ENCODE measurements around the gene PERCC1.

DNA sequence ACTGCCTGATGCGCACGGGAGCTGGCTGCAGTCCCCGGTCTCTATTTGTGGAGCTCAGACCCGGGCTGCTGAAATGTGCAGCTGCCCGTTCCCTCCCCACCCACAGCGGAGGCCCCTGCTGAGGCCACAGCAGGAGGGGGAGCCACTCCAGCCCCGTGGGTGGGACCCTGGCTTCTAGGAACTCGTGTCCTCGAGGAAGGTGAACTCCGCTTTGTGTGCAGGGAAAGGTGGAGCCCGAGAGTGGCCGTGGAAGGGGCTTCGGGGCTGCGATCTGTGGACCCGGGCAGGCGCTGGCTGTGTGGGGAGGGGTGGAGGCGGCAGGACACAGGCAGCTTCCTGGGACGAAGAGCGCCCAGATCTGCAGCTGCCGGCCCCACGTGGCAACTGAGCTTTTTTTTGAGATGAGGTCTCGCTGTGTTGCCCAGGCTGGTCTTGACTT, 10.5 kb downstream of the PERCC1 start:
- TF ChIP-seq POLR2AphosphoS5 (IDR thresholded peaks at IDR 0.05), result no peak
- TF ChIP-seq, protein P1, sequence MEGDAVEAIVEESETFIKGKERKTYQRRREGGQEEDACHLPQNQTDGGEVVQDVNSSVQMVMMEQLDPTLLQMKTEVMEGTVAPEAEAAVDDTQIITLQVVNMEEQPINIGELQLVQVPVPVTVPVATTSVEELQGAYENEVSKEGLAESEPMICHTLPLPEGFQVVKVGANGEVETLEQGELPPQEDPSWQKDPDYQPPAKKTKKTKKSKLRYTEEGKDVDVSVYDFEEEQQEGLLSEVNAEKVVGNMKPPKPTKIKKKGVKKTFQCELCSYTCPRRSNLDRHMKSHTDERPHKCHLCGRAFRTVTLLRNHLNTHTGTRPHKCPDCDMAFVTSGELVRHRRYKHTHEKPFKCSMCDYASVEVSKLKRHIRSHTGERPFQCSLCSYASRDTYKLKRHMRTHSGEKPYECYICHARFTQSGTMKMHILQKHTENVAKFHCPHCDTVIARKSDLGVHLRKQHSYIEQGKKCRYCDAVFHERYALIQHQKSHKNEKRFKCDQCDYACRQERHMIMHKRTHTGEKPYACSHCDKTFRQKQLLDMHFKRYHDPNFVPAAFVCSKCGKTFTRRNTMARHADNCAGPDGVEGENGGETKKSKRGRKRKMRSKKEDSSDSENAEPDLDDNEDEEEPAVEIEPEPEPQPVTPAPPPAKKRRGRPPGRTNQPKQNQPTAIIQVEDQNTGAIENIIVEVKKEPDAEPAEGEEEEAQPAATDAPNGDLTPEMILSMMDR (IDR thresholded peaks at IDR 0.05), result no peak
